B cell (primary cell): ENCODE results near the gene ACSM6. TPM values are rescaled to one million over a fixed set of nuclear protein-coding genes. Genes with fewer than 3 reads are reported as not detected.
A peak's percentile ranks its signal among the peaks of the same experiment; 100 is the strongest.

Experiments used
- ATAC-seq: fragments of 200-7000 bp; cut with Tn5 transposase; one replicate; pipeline ENCODE4 v1.10.0; 2021; ENCODE audit warnings: low read depth, mild to moderate bottlenecking, moderate number of reproducible peaks, moderate library complexity
- CTCF ChIA-PET: fragments of 350-600 bp; sonication (Branson Sonifier 250); formaldehyde crosslinking; loops from one replicate; lab custom pipeline; 2021; ENCODE audit warnings: antibody characterized with exemption, inconsistent platforms; lab: Charles Lee
- POLR2A ChIA-PET: fragments of 350-600 bp; sonication (Branson Sonifier 250); formaldehyde crosslinking; loops from one replicate; lab custom pipeline; 2021; ENCODE audit warnings: antibody characterized with exemption; lab: Charles Lee
- DNase-seq: peaks from one replicate; pipeline ENCODE4 v3.0.0; 2013
- H2AFZ ChIP-seq: 2 replicates; pipeline ENCODE4 v1.6.1; 2012; ENCODE audit warnings: mild to moderate bottlenecking, low read depth, low read length; ENCODE audit not compliant: insufficient read depth, poor library complexity, severe bottlenecking
- H3K27ac ChIP-seq, 2 donors: 1 replicate in 1 of 2; 2 replicates in 1 of 2; pipeline ENCODE4 v1.5.1; 2012 to 2013; ENCODE audit warnings: low read length in 2 of 2, mild to moderate bottlenecking in 2 of 2, moderate library complexity in 1 of 2
- H3K27me3 ChIP-seq, 4 experiments: fragments of 200-600 bp in 1 of 4; sonication (generic) in 1 of 4; replicated peaks in 1 of 4; 1 replicate in 2 of 4; 2 replicates in 2 of 4; pipeline versions ENCODE4 v1.6.1 to v1.7.0; 2013 to 2016; ENCODE audit warnings: low read length in 3 of 4, mild to moderate bottlenecking in 2 of 4, mixed read lengths in 1 of 4, moderate library complexity in 1 of 4; ENCODE audit not compliant: insufficient read depth in 4 of 4, control insufficient read depth in 3 of 4; ENCODE audit errors: control extremely low read depth in 1 of 4
- H3K36me3 ChIP-seq, 2 experiments: replicated peaks in 1 of 2; 1 replicate in 1 of 2; 2 replicates in 1 of 2; pipeline versions ENCODE4 v1.6.1 to v1.7.1; 2013; ENCODE audit warnings: low read length in 1 of 2; ENCODE audit not compliant: insufficient read depth in 2 of 2, control insufficient read depth in 1 of 2; ENCODE audit errors: control extremely low read depth in 1 of 2, extremely low read depth in 1 of 2
- H3K4me1 ChIP-seq, 2 donors: fragments of 200-600 bp in 1 of 2; sonication (generic) in 1 of 2; 1 replicate in 1 of 2; 2 replicates in 1 of 2; pipeline versions ENCODE4 v1.5.1 to v1.6.1; 2013 to 2017; ENCODE audit warnings: low read length in 2 of 2; ENCODE audit not compliant: control insufficient read depth in 2 of 2, insufficient read depth in 2 of 2
- H3K4me2 ChIP-seq: replicated peaks from 2 replicates; pipeline ENCODE3; 2012; ENCODE audit warnings: mild to moderate bottlenecking, low read depth, low read length; ENCODE audit not compliant: poor library complexity, severe bottlenecking
- H3K4me3 ChIP-seq, 5 experiments: fragments of 200-600 bp in 1 of 5; sonication (generic) in 1 of 5; 1 replicate in 3 of 5; 2 replicates in 2 of 5; pipeline versions ENCODE4 v1.5.1 to v1.7.0; 2011 to 2016; ENCODE audit warnings: low read length in 4 of 5, mild to moderate bottlenecking in 4 of 5, low read depth in 2 of 5, control low read depth in 1 of 5, moderate library complexity in 1 of 5; ENCODE audit not compliant: insufficient read depth in 1 of 5; ENCODE audit errors: control extremely low read depth in 1 of 5, extremely low read depth in 1 of 5
- H3K79me2 ChIP-seq: fragments of 200-600 bp; sonication (generic); one replicate; pipeline ENCODE4 v1.6.0; 2016; ENCODE audit warnings: low read length; ENCODE audit not compliant: control insufficient read depth, insufficient read depth
- H3K9ac ChIP-seq: fragments of 200-600 bp; sonication (generic); 2 replicates; pipeline ENCODE4 v1.6.1; 2017; ENCODE audit warnings: mild to moderate bottlenecking, low read length, moderate library complexity
- H3K9me3 ChIP-seq, 3 donors: one replicate each; pipeline versions ENCODE4 v1.6.1 to v1.7.1; 2013; ENCODE audit warnings: low read length in 2 of 3; ENCODE audit not compliant: control insufficient read depth in 2 of 3, insufficient read depth in 1 of 3; ENCODE audit errors: control extremely low read depth in 1 of 3
- H4K20me1 ChIP-seq: 2 replicates; pipeline ENCODE4 v1.6.0; 2012; ENCODE audit warnings: mild to moderate bottlenecking, low read length; ENCODE audit not compliant: insufficient read depth, control insufficient read depth, poor library complexity, severe bottlenecking
- H3K27ac Mint-ChIP-seq: one replicate; pipeline ENCODE4 v1.8.0; 2021; ENCODE audit warnings: mixed read lengths
- H3K27me3 Mint-ChIP-seq: one replicate; pipeline ENCODE4 v1.8.0; 2021; ENCODE audit warnings: mixed read lengths
- H3K4me1 Mint-ChIP-seq: one replicate; pipeline ENCODE4 v1.8.0; 2021; ENCODE audit warnings: mixed read lengths
- H3K4me3 Mint-ChIP-seq: one replicate; pipeline ENCODE4 v1.8.0; 2021; ENCODE audit warnings: mixed read lengths
- H3K9me3 Mint-ChIP-seq: one replicate; pipeline ENCODE4 v1.8.0; 2022; ENCODE audit warnings: mixed read lengths; ENCODE audit not compliant: insufficient read depth
- EZH2 ChIP-seq: IDR thresholded peaks from 2 replicates; pipeline ENCODE4 v1.6.1; 2012; ENCODE audit warnings: borderline replicate concordance, low read depth, mild to moderate bottlenecking, moderate library complexity, low read length; ENCODE audit not compliant: insufficient read depth, poor library complexity, severe bottlenecking
- WGBS: methylation state at CpG from one replicate; pipeline ENCODE4 v1.1.5; 2013; ENCODE audit warnings: missing lambda C conversion rate; ENCODE audit not compliant: insufficient coverage; 5-methylcytosine and 5-hydroxymethylcytosine counted together
- intact Hi-C: fragments of 100-400 bp; cut with micrococcal nuclease; formaldehyde crosslinking; loops from one replicate; pipeline ENCODE4 v1.10.0; 2022
- polyA plus RNA-seq: library from polyadenylated mRNA; depleted of rRNA; stranded (reverse); fragments of >200 nt; gene quantifications from 2 replicates; pipeline ENCODE4 v1.2.3, GENCODE V29; 2012
- total RNA-seq, 2 donors: library from RNA; stranded (reverse); fragments of 120-200 nt in 1 of 2; gene quantifications; 1 replicate in 1 of 2; 2 replicates in 1 of 2; pipeline versions ENCODE4 v1.2.3 to v1.2.4, GENCODE V29; 2013 to 2022
- TF ChIP-seq, protein P1 (sequence below): fragments of 200-600 bp; IDR thresholded peaks from one replicate; pipeline ENCODE4 v1.8.0; 2022; ENCODE audit warnings: antibody characterized with exemption, mild to moderate bottlenecking

The ACSM6 gene
- total and polyA plus RNA-seq, 2 donors (not counting 1 experiment from before 2014, with no cell fraction given), result not detected

DNA sequence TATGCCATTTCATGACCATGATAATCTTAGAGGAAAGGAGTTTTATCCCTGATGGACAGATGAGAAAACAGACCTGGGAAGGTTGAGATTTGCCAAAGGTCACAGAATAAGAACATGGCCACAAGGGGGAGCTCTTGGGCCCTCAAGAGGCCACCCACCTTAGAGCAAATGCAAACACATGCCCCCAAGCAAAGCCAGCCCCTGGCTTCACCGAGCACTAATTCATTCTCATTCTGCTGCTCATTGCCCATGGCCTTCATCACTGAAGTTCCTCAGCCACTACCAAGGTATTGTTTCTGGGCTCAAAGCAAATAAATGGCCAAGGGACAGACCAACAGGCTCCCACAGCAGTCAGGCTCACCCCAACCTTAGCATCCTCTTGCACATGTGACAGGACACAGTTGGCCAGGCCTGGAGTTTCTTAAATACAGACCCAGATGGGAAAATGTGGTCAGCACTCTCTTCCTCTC, 52.6 kb downstream of the ACSM6 start:
- Mint-ChIP-seq H3K4me1 (peaks cover 28% of the 10 kb centered on the region), H3K27me3 (no peaks in the 10 kb centered on the region), H3K27ac (peak overlapping the region; percentile 59), H3K4me3 (no peak overlapping the region), H3K9me3 (no peaks in the 10 kb centered on the region)
- peak; percentile 88 for DNase-seq
- H3K4me3 ChIP-seq, result no peak overlapping the region
- TF ChIP-seq, protein P1, sequence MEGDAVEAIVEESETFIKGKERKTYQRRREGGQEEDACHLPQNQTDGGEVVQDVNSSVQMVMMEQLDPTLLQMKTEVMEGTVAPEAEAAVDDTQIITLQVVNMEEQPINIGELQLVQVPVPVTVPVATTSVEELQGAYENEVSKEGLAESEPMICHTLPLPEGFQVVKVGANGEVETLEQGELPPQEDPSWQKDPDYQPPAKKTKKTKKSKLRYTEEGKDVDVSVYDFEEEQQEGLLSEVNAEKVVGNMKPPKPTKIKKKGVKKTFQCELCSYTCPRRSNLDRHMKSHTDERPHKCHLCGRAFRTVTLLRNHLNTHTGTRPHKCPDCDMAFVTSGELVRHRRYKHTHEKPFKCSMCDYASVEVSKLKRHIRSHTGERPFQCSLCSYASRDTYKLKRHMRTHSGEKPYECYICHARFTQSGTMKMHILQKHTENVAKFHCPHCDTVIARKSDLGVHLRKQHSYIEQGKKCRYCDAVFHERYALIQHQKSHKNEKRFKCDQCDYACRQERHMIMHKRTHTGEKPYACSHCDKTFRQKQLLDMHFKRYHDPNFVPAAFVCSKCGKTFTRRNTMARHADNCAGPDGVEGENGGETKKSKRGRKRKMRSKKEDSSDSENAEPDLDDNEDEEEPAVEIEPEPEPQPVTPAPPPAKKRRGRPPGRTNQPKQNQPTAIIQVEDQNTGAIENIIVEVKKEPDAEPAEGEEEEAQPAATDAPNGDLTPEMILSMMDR, result peak; percentile 89
- TF ChIP-seq EZH2, result no peak
- ChIA-PET POLR2A (interaction anchor here (0.9 to 1.5 kb wide), 2 partner anchors 16 to 117 kb away, joined by 3 to 4 read pairs; no protein-coding TSS in a partner anchor), CTCF (interaction anchor here (0.8 to 11.7 kb wide), 28 partner anchors 10 to 197 kb away, joined by 3 to 644 read pairs (median 8); partner anchors contain the start of gene PDLIM1)
- peaks cover 7 to 14% of the 10 kb centered on the region in 2 donors for H3K4me1 ChIP-seq
- 0% methylated on average over 1 of the region's 1 CpG for WGBS
- no peaks in the 10 kb centered on the region for H3K9me3 ChIP-seq
- H3K36me3 ChIP-seq, result peaks cover 6 to 84% of the 10 kb centered on the region in 2 experiments
- H3K27me3 ChIP-seq, result no peaks in the 10 kb centered on the region
- intact Hi-C loops, result loop anchor here (1.0 to 2.0 kb wide), 3 partner anchors 44 to 117 kb away; partner anchors contain the start of gene PDLIM1
- H3K27ac ChIP-seq, result peak overlapping the region in 1 of 2 donors; percentile 0
- H3K79me2 ChIP-seq, result peaks cover 47% of the 10 kb centered on the region
- H3K4me2 ChIP-seq, result peak overlapping the region; percentile 16
- no peak overlapping the region for H2AFZ ChIP-seq
- H4K20me1 ChIP-seq, result peaks cover 28% of the 10 kb centered on the region
- ATAC-seq, result peak; percentile 85
- no peak overlapping the region for H3K9ac ChIP-seq
